ENCODE data around the gene TMBIM6.
"Not testable (repeated sequence)": the region's sequence is repeated elsewhere in the genome, so short reads cannot be mapped to it uniquely, and the experiment has no call there.

- TF ChIP-seq POLR2A (IDR thresholded peaks at IDR 0.05; ENCODE audit: low read depth); CTCF (IDR thresholded peaks at IDR 0.05): not testable (repeated sequence)
These were observed 23.6 kb upstream of the TMBIM6 start for GRCh38 chr12:49717800-49718199.

Data from esophagus muscularis mucosa (tissue), 3 donors.